GM18861 (cell line): Measurements from ENCODE around the gene PZP.
"Not testable (repeated sequence)": the region's sequence is repeated elsewhere in the genome, so short reads cannot be mapped to it uniquely, and the experiment has no call there.

ENCODE experiments used
- ATAC-seq: cut with Tn5 transposase; IDR thresholded peaks from one replicate; pipeline ENCODE4 v1.9.1; 2021; ENCODE audit not compliant: unreplicated experiment

PZP gene

GRCh38 chr12:9208229-9208628 lies at the start of gene PZP:
TSS of gene PZP (minus strand) at chr12:9208395. CDS start at chr12:9208341, 54 bp downstream.
- ATAC-seq: no peak

GRCh38 chr12:9256758-9257405 lies 48.7 kb upstream of the PZP start:
- no peak for ATAC-seq

- ATAC-seq: no peak
Observed at GRCh38 chr12:9256341-9256740, 48.1 kb upstream of the PZP start.

- ATAC-seq: no peak
Observed at GRCh38 chr12:9255837-9256236, 47.6 kb upstream of the PZP start.

- ATAC-seq: no peak
Observed at GRCh38 chr12:9253464-9253863, 45.3 kb upstream of the PZP start.

- not testable (repeated sequence) for ATAC-seq
Observed at GRCh38 chr12:9252791-9253190, 44.6 kb upstream of the PZP start.

GRCh38 chr12:9252256-9252655 lies 44.1 kb upstream of the PZP start:
- no peak for ATAC-seq

- no peak for ATAC-seq
Observed at GRCh38 chr12:9248435-9248834, 40.2 kb upstream of the PZP start.

- ATAC-seq: peak; percentile 65
Observed at GRCh38 chr12:9244894-9245293, 36.7 kb upstream of the PZP start.

- ATAC-seq: no peak
Observed at GRCh38 chr12:9243999-9244649, 35.9 kb upstream of the PZP start.

- ATAC-seq: no peak
Observed at GRCh38 chr12:9241301-9241700, 33.1 kb upstream of the PZP start.

- no peak for ATAC-seq
Observed at GRCh38 chr12:9240776-9241175, 32.6 kb upstream of the PZP start.

- ATAC-seq: not testable (repeated sequence)
Observed at GRCh38 chr12:9240004-9240635, 31.9 kb upstream of the PZP start.

GRCh38 chr12:9237286-9237685 lies 29.1 kb upstream of the PZP start:
- ATAC-seq: no peak

GRCh38 chr12:9235519-9235918 lies 27.3 kb upstream of the PZP start:
- ATAC-seq: no peak

- ATAC-seq: no peak
Observed at GRCh38 chr12:9227950-9228349, 19.8 kb upstream of the PZP start.

GRCh38 chr12:9223830-9224229 lies 15.6 kb upstream of the PZP start:
- ATAC-seq: no peak

- no peak for ATAC-seq
Observed at GRCh38 chr12:9221483-9221882, 13.3 kb upstream of the PZP start.

GRCh38 chr12:9221011-9221410 lies 12.8 kb upstream of the PZP start:
- ATAC-seq: not testable (repeated sequence)

- no peak for ATAC-seq
Observed at GRCh38 chr12:9214534-9214933, 6.3 kb upstream of the PZP start.

- ATAC-seq: no peak
Observed at GRCh38 chr12:9211687-9212086, 3.5 kb upstream of the PZP start.

- no peak for ATAC-seq
Observed at GRCh38 chr12:9204380-9204779, 3.8 kb downstream of the PZP start.
